ENCODE results near the gene EMC6.

DNA sequence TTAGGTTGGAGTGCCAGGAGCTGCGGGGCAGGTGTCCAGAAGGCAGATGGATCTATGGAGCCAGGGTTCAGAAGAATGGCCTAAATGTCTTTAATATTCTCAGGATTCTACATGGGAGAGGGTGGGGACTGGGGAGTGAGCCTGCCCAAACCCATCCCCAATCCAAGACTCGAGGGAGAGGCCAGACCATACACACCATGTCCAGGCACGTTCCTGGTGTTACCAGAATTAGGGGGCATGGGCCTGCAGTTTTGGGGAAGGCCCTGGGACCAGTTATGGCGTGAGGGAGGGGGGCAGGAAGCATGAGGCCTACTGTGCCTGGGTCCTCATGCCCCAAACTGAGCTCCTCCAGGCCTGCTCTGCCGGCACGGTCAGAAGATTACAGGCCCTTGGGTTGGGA is 2.1 kb upstream of the EMC6 start:
- TF ChIP-seq POLR2AphosphoS5 (IDR thresholded peaks at IDR 0.05; ENCODE audit: borderline replicate concordance, low read depth, low read length) (no peak), EZH2 (IDR thresholded peaks at IDR 0.05) (no peak), FOXP2 (optimal IDR thresholded peaks at IDR 0.05; ENCODE audit: control extremely low read depth, extremely low read length, insufficient read depth) (no peak)
